Activated CD4-positive, alpha-beta T cell treated with anti-CD3 and anti-CD28 coated beads, Interleukin-2, amount 10 ng/mL, durations not matched to agents 7 days and 5 days (primary cell): ENCODE results near the gene CROCC. TPM values are rescaled to one million over a fixed set of nuclear protein-coding genes. Genes with fewer than 3 reads are reported as not detected.
"Not testable (repeated sequence)": the region's sequence is repeated elsewhere in the genome, so short reads cannot be mapped to it uniquely, and the experiment has no call there.

ENCODE experiments used
- CTCF ChIA-PET: fragments of 350-600 bp; sonication (Branson Sonifier 250); formaldehyde crosslinking; loops from one replicate; lab custom pipeline; 2021; ENCODE audit warnings: antibody characterized with exemption; lab: Charles Lee
- POLR2A ChIA-PET: fragments of 350-600 bp; sonication (Branson Sonifier 250); formaldehyde crosslinking; loops from one replicate; lab custom pipeline; 2021; ENCODE audit warnings: antibody characterized with exemption; lab: Charles Lee
- DNase-seq: peaks from one replicate; pipeline ENCODE4 v3.0.0-alpha.2; 2020
- H3K27ac Mint-ChIP-seq: one replicate; pipeline ENCODE4 v1.8.0; 2021; ENCODE audit warnings: mild to moderate bottlenecking, moderate library complexity, mixed read lengths
- H3K27me3 Mint-ChIP-seq: one replicate; pipeline ENCODE4 v1.8.0; 2021; ENCODE audit warnings: mixed read lengths
- H3K36me3 Mint-ChIP-seq: one replicate; pipeline ENCODE4 v1.8.0; 2021; ENCODE audit warnings: low read depth, mixed read lengths
- H3K4me1 Mint-ChIP-seq: one replicate; pipeline ENCODE4 v1.8.0; 2021; ENCODE audit warnings: mixed read lengths
- H3K4me3 Mint-ChIP-seq: one replicate; pipeline ENCODE4 v1.8.0; 2021; ENCODE audit warnings: mild to moderate bottlenecking, moderate library complexity, mixed read lengths
- H3K9me3 Mint-ChIP-seq: one replicate; pipeline ENCODE4 v1.8.0; 2021; ENCODE audit warnings: mixed read lengths
- total RNA-seq, 2 experiments: library from RNA; stranded (reverse); gene quantifications; one replicate each; pipeline ENCODE4 v1.2.3, GENCODE V29; 2021

Gene CROCC
- total RNA-seq, 2 experiments from 2014 or later = 30.7 to 37.3 TPM

DNA sequence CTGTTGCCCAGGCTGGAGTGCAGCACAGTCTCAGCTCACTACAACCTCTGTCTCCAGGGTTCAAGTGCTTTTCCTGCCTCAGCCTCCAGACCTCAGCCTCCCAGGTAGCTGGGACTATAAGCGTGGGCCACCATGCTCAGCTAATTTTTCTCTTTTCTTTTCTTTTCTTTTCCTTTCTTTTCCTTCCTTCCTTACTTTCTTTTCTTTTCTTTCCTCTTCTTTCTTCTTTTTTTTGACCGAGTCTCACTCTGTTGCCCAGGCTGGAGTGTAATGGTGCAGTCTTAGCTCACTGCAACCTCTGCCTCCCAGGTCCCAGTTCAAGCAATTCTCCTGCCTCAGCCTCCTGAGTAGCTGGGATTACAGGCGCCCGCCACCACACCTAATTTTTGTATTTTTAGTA is 42.4 kb downstream of the CROCC start:
- POLR2A ChIA-PET, H3K4me3 Mint-ChIP-seq: not testable (repeated sequence)
- CTCF ChIA-PET = interaction anchor here (1.1 to 1.5 kb wide), 2 partner anchors 12 to 85 kb away, joined by 3 read pairs; no protein-coding TSS in a partner anchor

GRCh38 chr1:16965486-16966067 is 43.8 kb downstream of the CROCC start:
- Mint-ChIP-seq H3K27ac (no peak overlapping the region), H3K4me3 (no peak overlapping the region), H3K9me3 (no peaks in the 10 kb centered on the region), H3K27me3 (no peaks in the 10 kb centered on the region), H3K4me1 (peaks cover 8% of the 10 kb centered on the region), H3K36me3 (no peaks in the 10 kb centered on the region)
- CTCF ChIA-PET = interaction anchor here (0.9 kb wide), 1 partner anchor 43 kb away, joined by 4 read pairs; no protein-coding TSS in a partner anchor
- no peak for DNase-seq
- POLR2A ChIA-PET = no interaction called here

More for the DNA sequence above, 42.4 kb downstream of the CROCC start:
- not testable (repeated sequence) for DNase-seq, H3K9me3 Mint-ChIP-seq, H3K27me3 Mint-ChIP-seq, H3K36me3 Mint-ChIP-seq, H3K27ac Mint-ChIP-seq
- peaks cover 13% of the 10 kb centered on the region for H3K4me1 Mint-ChIP-seq

- POLR2A ChIA-PET = no interaction called here
- Mint-ChIP-seq H3K9me3 (no peaks in the 10 kb centered on the region), H3K27ac (no peak overlapping the region), H3K27me3 (no peaks in the 10 kb centered on the region), H3K4me3 (no peak overlapping the region), H3K36me3 (no peaks in the 10 kb centered on the region), H3K4me1 (peaks cover 5% of the 10 kb centered on the region)
- CTCF ChIA-PET = interaction anchor here (0.9 to 1.0 kb wide), 3 partner anchors 11 to 43 kb away, joined by 3 to 4 read pairs (median 3); no protein-coding TSS in a partner anchor
- DNase-seq = no peak
These were observed 44.6 kb downstream of the CROCC start for GRCh38 chr1:16966282-16966681.

DNA sequence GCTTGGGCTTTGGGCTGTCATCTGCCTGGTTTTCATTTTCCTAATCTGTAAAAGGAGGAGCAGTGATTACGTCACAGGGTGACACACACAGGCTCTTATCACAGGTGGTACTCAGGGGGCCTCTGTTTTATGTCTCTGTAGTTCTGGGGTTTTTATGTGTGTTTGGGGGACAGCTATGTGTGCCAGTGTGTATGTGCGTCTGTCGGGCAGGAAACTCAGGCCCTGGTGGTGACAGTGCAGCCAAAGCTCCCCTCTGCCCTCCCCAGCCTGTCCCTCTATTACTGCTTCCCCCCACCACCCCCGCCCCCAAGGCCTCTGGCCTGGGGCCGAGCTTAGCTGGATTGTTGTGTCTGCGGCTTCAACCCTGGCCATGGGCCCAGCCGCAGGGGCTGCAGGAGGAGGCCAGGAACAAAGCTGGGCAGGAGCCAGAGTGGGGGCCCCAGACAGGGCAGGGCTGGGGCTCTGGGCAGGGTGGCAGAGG is 45.4 kb downstream of the CROCC start:
- CTCF ChIA-PET = interaction anchor here (0.6 to 1.3 kb wide), 5 partner anchors 9 to 262 kb away, joined by 3 read pairs; no protein-coding TSS in a partner anchor

GRCh38 chr1:16967962-16968361 is 46.2 kb downstream of the CROCC start:
- Mint-ChIP-seq H3K27ac (no peak overlapping the region), H3K4me1 (no peaks in the 10 kb centered on the region), H3K27me3 (no peaks in the 10 kb centered on the region), H3K36me3 (no peaks in the 10 kb centered on the region), H3K9me3 (no peaks in the 10 kb centered on the region), H3K4me3 (no peak overlapping the region)
- CTCF ChIA-PET = no interaction called here
- no peak for DNase-seq
- POLR2A ChIA-PET = no interaction called here

More for the DNA sequence above, 45.4 kb downstream of the CROCC start:
- no peaks in the 10 kb centered on the region for H3K4me1 Mint-ChIP-seq
- H3K27ac Mint-ChIP-seq = no peak overlapping the region
- POLR2A ChIA-PET = no interaction called here
- H3K4me3 Mint-ChIP-seq = no peak overlapping the region
- no peak for DNase-seq
- no peaks in the 10 kb centered on the region for H3K9me3 Mint-ChIP-seq
- no peaks in the 10 kb centered on the region for H3K36me3 Mint-ChIP-seq
- H3K27me3 Mint-ChIP-seq = no peaks in the 10 kb centered on the region

DNA sequence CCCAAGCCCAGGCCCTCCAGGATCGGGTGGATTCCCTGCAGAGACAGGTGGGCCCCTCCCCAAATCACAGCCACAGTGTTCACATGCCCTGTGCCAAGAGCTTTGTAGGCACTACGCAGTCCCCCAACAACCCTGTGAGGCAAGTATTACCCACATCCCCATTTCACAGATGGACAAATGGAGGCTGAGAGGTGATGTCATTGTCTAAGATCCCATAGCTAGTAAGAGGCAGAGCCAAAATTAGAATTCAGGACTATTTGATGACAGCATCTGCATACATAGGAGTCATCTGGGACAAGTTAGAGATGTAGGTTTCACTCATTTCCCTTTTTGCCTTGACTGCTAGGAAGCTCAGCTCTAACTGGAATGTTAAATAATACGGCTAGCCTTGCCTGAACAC is 46.6 kb downstream of the CROCC start:
- ChIA-PET POLR2A (no interaction called here), CTCF (no interaction called here)
- Mint-ChIP-seq H3K9me3 (no peaks in the 10 kb centered on the region), H3K27me3 (no peaks in the 10 kb centered on the region), H3K36me3 (no peaks in the 10 kb centered on the region), H3K4me1 (no peaks in the 10 kb centered on the region), H3K4me3 (no peak overlapping the region), H3K27ac (no peak overlapping the region)
- DNase-seq = no peak

DNA sequence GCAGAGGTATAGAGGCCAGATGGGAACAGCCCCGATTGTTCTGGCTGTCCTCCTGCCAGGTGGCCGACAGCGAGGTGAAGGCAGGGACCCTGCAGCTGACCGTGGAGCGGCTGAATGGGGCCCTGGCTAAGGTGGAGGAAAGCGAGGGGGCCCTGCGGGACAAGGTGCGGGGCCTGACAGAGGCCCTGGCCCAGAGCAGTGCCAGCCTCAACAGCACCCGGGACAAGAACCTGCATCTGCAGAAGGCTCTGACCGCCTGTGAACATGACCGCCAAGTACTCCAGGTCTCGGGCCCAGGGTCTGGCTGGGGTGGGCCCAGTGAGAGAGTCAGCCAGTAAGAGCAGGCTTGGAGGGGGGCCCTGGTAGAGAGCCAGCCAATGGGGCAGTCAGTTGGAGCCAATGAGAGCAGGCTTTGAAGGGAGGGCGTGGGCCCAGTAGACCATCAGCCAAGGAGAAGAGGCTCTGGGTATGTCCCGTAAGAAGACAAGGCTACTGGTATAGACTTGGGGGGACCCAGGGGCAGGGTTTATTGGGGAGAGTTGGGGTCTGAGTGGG is 47.4 kb downstream of the CROCC start:
- no peaks in the 10 kb centered on the region for H3K4me1 Mint-ChIP-seq
- H3K9me3 Mint-ChIP-seq = no peaks in the 10 kb centered on the region
- no peaks in the 10 kb centered on the region for H3K36me3 Mint-ChIP-seq
- POLR2A ChIA-PET = no interaction called here
- H3K27me3 Mint-ChIP-seq = no peaks in the 10 kb centered on the region
- H3K4me3 Mint-ChIP-seq = no peak overlapping the region
- no peak overlapping the region for H3K27ac Mint-ChIP-seq
- no peak for DNase-seq
- CTCF ChIA-PET = no interaction called here

- ChIA-PET CTCF (interaction anchor here (1.4 kb wide), 1 partner anchor 9 kb away, joined by 6 read pairs; no protein-coding TSS in a partner anchor), POLR2A (no interaction called here)
- Mint-ChIP-seq H3K9me3 (no peaks in the 10 kb centered on the region), H3K36me3 (no peaks in the 10 kb centered on the region), H3K27me3 (no peaks in the 10 kb centered on the region), H3K4me3 (no peak overlapping the region), H3K4me1 (no peaks in the 10 kb centered on the region), H3K27ac (no peak overlapping the region)
- no peak for DNase-seq
These were observed 47.9 kb downstream of the CROCC start for GRCh38 chr1:16969651-16970050.

DNA sequence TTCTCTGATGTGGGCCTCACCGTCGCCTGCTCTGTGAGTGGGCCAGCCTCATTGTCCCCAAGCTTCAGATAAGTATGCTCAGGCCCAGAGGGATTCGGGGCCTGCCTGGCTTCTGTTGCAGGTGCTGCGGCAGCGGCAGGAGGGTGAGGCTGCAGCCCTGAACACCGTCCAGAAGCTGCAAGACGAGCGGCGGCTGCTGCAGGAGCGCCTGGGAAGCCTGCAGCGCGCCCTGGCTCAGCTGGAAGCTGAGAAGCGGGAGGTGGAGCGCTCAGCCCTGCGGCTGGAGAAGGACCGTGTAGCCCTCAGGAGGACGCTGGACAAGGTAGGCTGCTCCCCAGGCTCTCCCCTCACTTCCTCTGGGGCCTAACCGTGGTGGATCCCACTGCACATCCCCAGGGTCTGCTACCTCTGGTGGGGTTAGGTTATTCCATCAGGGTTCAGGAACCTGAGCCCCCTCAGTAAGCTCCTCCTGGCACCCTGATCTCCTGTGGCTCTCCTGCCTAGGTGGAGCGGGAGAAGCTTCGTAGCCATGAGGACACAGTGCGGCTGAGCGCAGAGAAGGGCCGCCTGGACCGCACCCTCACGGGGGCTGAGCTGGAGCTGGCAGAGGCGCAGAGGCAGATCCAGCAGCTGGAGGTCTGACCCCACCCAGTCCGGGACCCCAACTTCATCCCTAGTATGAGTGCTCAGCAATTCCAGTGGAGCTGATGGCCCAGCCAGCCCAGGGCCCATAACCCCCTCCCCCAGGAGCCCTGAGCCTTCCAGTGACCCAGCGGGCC is 48.6 kb downstream of the CROCC start:
- no peak for DNase-seq
- H3K9me3 Mint-ChIP-seq = no peaks in the 10 kb centered on the region
- POLR2A ChIA-PET = no interaction called here
- CTCF ChIA-PET = interaction anchor here (1.1 to 1.4 kb wide), 2 partner anchors 10 to 51 kb away, joined by 3 to 6 read pairs; no protein-coding TSS in a partner anchor
- no peaks in the 10 kb centered on the region for H3K36me3 Mint-ChIP-seq
- H3K27ac Mint-ChIP-seq = no peak overlapping the region
- H3K4me1 Mint-ChIP-seq = no peaks in the 10 kb centered on the region
- H3K4me3 Mint-ChIP-seq = no peak overlapping the region
- no peaks in the 10 kb centered on the region for H3K27me3 Mint-ChIP-seq

GRCh38 chr1:16971341-16972188 is 49.8 kb downstream of the CROCC start:
- no peak for DNase-seq
- Mint-ChIP-seq H3K27ac (no peak overlapping the region), H3K4me3 (no peak overlapping the region), H3K27me3 (no peaks in the 10 kb centered on the region), H3K36me3 (no peaks in the 10 kb centered on the region), H3K4me1 (no peaks in the 10 kb centered on the region), H3K9me3 (no peaks in the 10 kb centered on the region)
- POLR2A ChIA-PET = no interaction called here
- CTCF ChIA-PET = interaction anchor here (0.6 to 1.4 kb wide), 2 partner anchors 11 to 34 kb away, joined by 3 to 4 read pairs; no protein-coding TSS in a partner anchor

- DNase-seq = no peak
- Mint-ChIP-seq H3K4me3 (no peak overlapping the region), H3K27ac (no peak overlapping the region), H3K9me3 (no peaks in the 10 kb centered on the region), H3K27me3 (no peaks in the 10 kb centered on the region), H3K36me3 (no peaks in the 10 kb centered on the region), H3K4me1 (no peaks in the 10 kb centered on the region)
- POLR2A ChIA-PET = no interaction called here
- CTCF ChIA-PET = interaction anchor here (1.4 kb wide), 1 partner anchor 12 kb away, joined by 4 read pairs; no protein-coding TSS in a partner anchor
These were observed 50.6 kb downstream of the CROCC start for GRCh38 chr1:16972189-16972895.

- Mint-ChIP-seq H3K9me3 (no peaks in the 10 kb centered on the region), H3K27me3 (no peaks in the 10 kb centered on the region), H3K4me3 (no peak overlapping the region), H3K4me1 (no peaks in the 10 kb centered on the region), H3K36me3 (no peaks in the 10 kb centered on the region), H3K27ac (no peak overlapping the region)
- ChIA-PET POLR2A (no interaction called here), CTCF (no interaction called here)
- DNase-seq = no peak
These were observed 51.5 kb downstream of the CROCC start for GRCh38 chr1:16973215-16973614.
